GM21528 (cell line): Measurements from ENCODE around the gene SKA1.
"Not testable (repeated sequence)": the region's sequence is repeated elsewhere in the genome, so short reads cannot be mapped to it uniquely, and the experiment has no call there.

Experiments
- ATAC-seq: cut with Tn5 transposase; IDR thresholded peaks from one replicate; pipeline ENCODE4 v1.9.1; 2021; ENCODE audit warnings: mild to moderate bottlenecking, moderate library complexity; ENCODE audit not compliant: unreplicated experiment, low FRiP score

SKA1 gene

GRCh38 chr18:50427896-50428295 lies 53.0 kb downstream of the SKA1 start:
- ATAC-seq: no peak

GRCh38 chr18:50428531-50429206 lies 53.8 kb downstream of the SKA1 start:
- no peak for ATAC-seq

- ATAC-seq: no peak
Observed at GRCh38 chr18:50429207-50429948, 54.5 kb downstream of the SKA1 start.

- ATAC-seq: no peak
Observed at GRCh38 chr18:50432915-50433314, 58.1 kb downstream of the SKA1 start.

- not testable (repeated sequence) for ATAC-seq
Observed at GRCh38 chr18:50436742-50437141, 61.9 kb downstream of the SKA1 start.

- no peak for ATAC-seq
Observed at GRCh38 chr18:50439460-50440015, 64.7 kb downstream of the SKA1 start.

- ATAC-seq: no peak
Observed at GRCh38 chr18:50441016-50441415, 66.2 kb downstream of the SKA1 start.

GRCh38 chr18:50441501-50441900 lies 66.7 kb downstream of the SKA1 start:
- ATAC-seq: no peak
